GM19372 (cell line): ENCODE data around the gene ITPR2.
"Not testable (repeated sequence)": the region's sequence is repeated elsewhere in the genome, so short reads cannot be mapped to it uniquely, and the experiment has no call there.

Experiments
- ATAC-seq: cut with Tn5 transposase; IDR thresholded peaks from one replicate; pipeline ENCODE4 v1.9.1; 2021; ENCODE audit warnings: mild to moderate bottlenecking, low read depth, moderate library complexity; ENCODE audit not compliant: unreplicated experiment

Gene ITPR2

GRCh38 chr12:26832822-26833742, at the start of gene ITPR2:
Gene ITPR2 (minus strand): TSS chr12:26833194. CDS start chr12:26832781, 413 bp downstream.
- ATAC-seq, result peak; percentile 60

- no peak for ATAC-seq
These were observed 47.6 kb upstream of the ITPR2 start for GRCh38 chr12:26880625-26881024.

- no peak for ATAC-seq
These were observed 45.7 kb upstream of the ITPR2 start for GRCh38 chr12:26878661-26879119.

- peak; percentile 78 for ATAC-seq
These were observed 41.7 kb upstream of the ITPR2 start for GRCh38 chr12:26874501-26875296.

GRCh38 chr12:26872625-26873024, 39.6 kb upstream of the ITPR2 start:
- ATAC-seq, result no peak

- no peak for ATAC-seq
These were observed 39.0 kb upstream of the ITPR2 start for GRCh38 chr12:26871985-26872384.

GRCh38 chr12:26870491-26871419, 37.8 kb upstream of the ITPR2 start:
- no peak for ATAC-seq

GRCh38 chr12:26869908-26870459, 37.0 kb upstream of the ITPR2 start:
- ATAC-seq, result no peak

- ATAC-seq, result no peak
These were observed 36.1 kb upstream of the ITPR2 start for GRCh38 chr12:26869104-26869494.

- no peak for ATAC-seq
These were observed 35.6 kb upstream of the ITPR2 start for GRCh38 chr12:26868447-26869103.

GRCh38 chr12:26867080-26867479, 34.1 kb upstream of the ITPR2 start:
- ATAC-seq, result peak; percentile 71

- no peak for ATAC-seq
These were observed 30.5 kb upstream of the ITPR2 start for GRCh38 chr12:26863515-26863914.

- not testable (repeated sequence) for ATAC-seq
These were observed 29.8 kb upstream of the ITPR2 start for GRCh38 chr12:26862787-26863186.

GRCh38 chr12:26861690-26862089, 28.7 kb upstream of the ITPR2 start:
- ATAC-seq, result no peak

- ATAC-seq, result no peak
These were observed 24.6 kb upstream of the ITPR2 start for GRCh38 chr12:26857465-26858176.

GRCh38 chr12:26855337-26855736, 22.3 kb upstream of the ITPR2 start:
- ATAC-seq, result no peak

GRCh38 chr12:26854031-26854390, 21.0 kb upstream of the ITPR2 start:
- no peak for ATAC-seq

GRCh38 chr12:26853303-26854030, 20.5 kb upstream of the ITPR2 start:
- ATAC-seq, result no peak
